ENCODE data around the gene LAMA4.

LAMA4 gene

GRCh38 chr6:112065426-112065986, 188.9 kb downstream of the LAMA4 start:
- H3K4me3 ChIP-seq (IDR thresholded peaks at IDR 0.05; ENCODE audit: insufficient read depth, low read depth, low read length), result no peak overlapping the region
- H3K27ac ChIP-seq, result no peak overlapping the region
- H3K4me2 ChIP-seq, result no peak overlapping the region
- no peak overlapping the region for H2AFZ ChIP-seq (ENCODE audit: low read depth)
- no peaks in the 10 kb centered on the region for H3K4me1 ChIP-seq (ENCODE audit: low read depth, poor library complexity, severe bottlenecking)
- no peak for TF ChIP-seq CTCF (conservative IDR thresholded peaks at IDR 0.05; ENCODE audit: low read depth, low read length)
- H4K20me1 ChIP-seq (ENCODE audit: insufficient read depth), result no peaks in the 10 kb centered on the region
- no peaks in the 10 kb centered on the region for H3K36me3 ChIP-seq (ENCODE audit: insufficient read depth)
- H3K9ac ChIP-seq, result no peak overlapping the region
- no peaks in the 10 kb centered on the region for H3K27me3 ChIP-seq (ENCODE audit: insufficient read depth, low read depth)
- no peaks in the 10 kb centered on the region for H3K79me2 ChIP-seq (ENCODE audit: insufficient read depth, low read depth)

- H3K27ac ChIP-seq, result no peak overlapping the region
- no peaks in the 10 kb centered on the region for H3K27me3 ChIP-seq (ENCODE audit: insufficient read depth, low read depth)
- H3K4me1 ChIP-seq (ENCODE audit: low read depth, poor library complexity, severe bottlenecking), result no peaks in the 10 kb centered on the region
- no peak overlapping the region for H3K9ac ChIP-seq
- no peak for TF ChIP-seq CTCF (conservative IDR thresholded peaks at IDR 0.05; ENCODE audit: low read depth, low read length)
- no peak overlapping the region for H3K4me3 ChIP-seq (IDR thresholded peaks at IDR 0.05; ENCODE audit: insufficient read depth, low read depth, low read length)
- H4K20me1 ChIP-seq (ENCODE audit: insufficient read depth), result no peaks in the 10 kb centered on the region
- no peak overlapping the region for H2AFZ ChIP-seq (ENCODE audit: low read depth)
- H3K4me2 ChIP-seq, result no peak overlapping the region
- no peaks in the 10 kb centered on the region for H3K36me3 ChIP-seq (ENCODE audit: insufficient read depth)
- no peaks in the 10 kb centered on the region for H3K79me2 ChIP-seq (ENCODE audit: insufficient read depth, low read depth)
Observed at GRCh38 chr6:112062966-112063365, 191.4 kb downstream of the LAMA4 start.

GRCh38 chr6:112061605-112062004, 192.8 kb downstream of the LAMA4 start:
- Histone ChIP-seq H3K36me3 (ENCODE audit: insufficient read depth) (no peaks in the 10 kb centered on the region), H3K79me2 (ENCODE audit: insufficient read depth, low read depth) (no peaks in the 10 kb centered on the region), H3K4me3 (IDR thresholded peaks at IDR 0.05; ENCODE audit: insufficient read depth, low read depth, low read length) (no peak overlapping the region), H3K4me2 (no peak overlapping the region), H3K9ac (no peak overlapping the region), H3K27me3 (ENCODE audit: insufficient read depth, low read depth) (no peaks in the 10 kb centered on the region), H3K27ac (no peak overlapping the region), H4K20me1 (ENCODE audit: insufficient read depth) (no peaks in the 10 kb centered on the region), H2AFZ (ENCODE audit: low read depth) (no peak overlapping the region), H3K4me1 (ENCODE audit: low read depth, poor library complexity, severe bottlenecking) (no peaks in the 10 kb centered on the region)
- TF ChIP-seq CTCF (conservative IDR thresholded peaks at IDR 0.05; ENCODE audit: low read depth, low read length), result no peak

Measured in KMS-11 (cell line).